Neuronal stem cell (in vitro differentiated cells): ENCODE data around the gene NCOR2.

ENCODE experiments used
- DNase-seq: peaks from one replicate; pipeline ENCODE4 v3.0.0-alpha.2; 2013; ENCODE audit warnings: low spot score
- H2AFZ ChIP-seq: one replicate; pipeline ENCODE4 v1.6.1; 2013; ENCODE audit warnings: mild to moderate bottlenecking, low read length, inconsistent platforms
- H2AK5ac ChIP-seq: 2 replicates; pipeline ENCODE4 v1.6.1; 2013; ENCODE audit warnings: low read depth, mild to moderate bottlenecking, inconsistent platforms, low read length, moderate library complexity, mixed read lengths
- H2BK120ac ChIP-seq: 2 replicates; pipeline ENCODE4 v1.6.1; 2013; ENCODE audit warnings: low read depth, mild to moderate bottlenecking, inconsistent platforms, low read length, moderate library complexity, mixed read lengths
- H2BK12ac ChIP-seq: one replicate; pipeline ENCODE4 v1.6.1; 2013; ENCODE audit warnings: low read length, inconsistent platforms
- H2BK15ac ChIP-seq: 2 replicates; pipeline ENCODE4 v1.6.1; 2013; ENCODE audit warnings: mild to moderate bottlenecking, low read length, inconsistent platforms, mixed read lengths
- H2BK5ac ChIP-seq: one replicate; pipeline ENCODE4 v1.6.1; 2013; ENCODE audit warnings: inconsistent platforms, mild to moderate bottlenecking, low read length, moderate library complexity
- H3K14ac ChIP-seq: one replicate; pipeline ENCODE4 v1.6.1; 2013; ENCODE audit warnings: low read length, inconsistent platforms
- H3K18ac ChIP-seq: 2 replicates; pipeline ENCODE4 v1.6.1; 2013; ENCODE audit warnings: low read length, inconsistent platforms
- H3K23ac ChIP-seq: 2 replicates; pipeline ENCODE4 v1.6.1; 2013; ENCODE audit warnings: low read depth, mild to moderate bottlenecking, mixed read lengths, low read length, inconsistent platforms; ENCODE audit not compliant: poor library complexity
- H3K27ac ChIP-seq: replicated peaks from 3 replicates; pipeline ENCODE4 v1.5.1; 2013; ENCODE audit warnings: low read length, inconsistent platforms
- H3K27me3 ChIP-seq, 3 experiments: 2 replicates each; pipeline ENCODE4 v1.6.1; 2013; ENCODE audit warnings: low read length in 3 of 3, mild to moderate bottlenecking in 2 of 3, inconsistent platforms in 1 of 3, low read depth in 1 of 3, mixed read lengths in 1 of 3, moderate library complexity in 1 of 3; ENCODE audit not compliant: control insufficient read depth in 3 of 3, insufficient read depth in 3 of 3
- H3K36me3 ChIP-seq, 2 donors: replicated peaks in 1 of 2; 2 replicates each; pipeline ENCODE4 v1.6.1; 2013; ENCODE audit warnings: low read length in 2 of 2; ENCODE audit not compliant: control insufficient read depth in 2 of 2, insufficient read depth in 2 of 2
- H3K4ac ChIP-seq: 2 replicates; pipeline ENCODE4 v1.6.1; 2013; ENCODE audit warnings: inconsistent platforms, mild to moderate bottlenecking, low read length, moderate library complexity
- H3K4me1 ChIP-seq, 2 donors: 1 replicate in 1 of 2; 2 replicates in 1 of 2; pipeline ENCODE4 v1.6.1; 2013; ENCODE audit warnings: low read length in 2 of 2, low read depth in 1 of 2; ENCODE audit not compliant: control insufficient read depth in 2 of 2, insufficient read depth in 1 of 2
- H3K4me2 ChIP-seq: one replicate; pipeline ENCODE4 v1.6.1; 2013; ENCODE audit warnings: mild to moderate bottlenecking, low read length, inconsistent platforms; ENCODE audit not compliant: insufficient read depth, poor library complexity, severe bottlenecking
- H3K4me3 ChIP-seq, 2 donors: 2 replicates each; pipeline ENCODE4 v1.5.1; 2013; ENCODE audit warnings: low read length in 2 of 2, mild to moderate bottlenecking in 2 of 2, inconsistent platforms in 1 of 2, moderate library complexity in 1 of 2
- H3K79me1 ChIP-seq: one replicate; pipeline ENCODE4 v1.6.1; 2013; ENCODE audit warnings: low read depth, mild to moderate bottlenecking, inconsistent platforms, low read length, moderate library complexity
- H3K9ac ChIP-seq: one replicate; pipeline ENCODE4 v1.6.1; 2013; ENCODE audit warnings: mild to moderate bottlenecking, low read depth, low read length, inconsistent platforms; ENCODE audit not compliant: poor library complexity
- H3K9me3 ChIP-seq, 2 donors: replicated peaks in 1 of 2; 2 replicates each; pipeline versions ENCODE3 to v1.6.1; 2013; ENCODE audit warnings: low read length in 2 of 2, mild to moderate bottlenecking in 2 of 2, inconsistent platforms in 1 of 2, low read depth in 1 of 2, mixed read lengths in 1 of 2, moderate library complexity in 1 of 2; ENCODE audit not compliant: control insufficient read depth in 2 of 2, insufficient read depth in 1 of 2
- H4K8ac ChIP-seq: one replicate; pipeline ENCODE4 v1.6.1; 2013; ENCODE audit warnings: low read depth, mild to moderate bottlenecking, inconsistent platforms, low read length, moderate library complexity
- H4K91ac ChIP-seq: one replicate; pipeline ENCODE4 v1.6.1; 2013; ENCODE audit warnings: low read length, low read depth, mild to moderate bottlenecking, inconsistent platforms; ENCODE audit not compliant: poor library complexity
- WGBS, 2 donors: extraction: QIAGEN DNeasy Blood & Tissue Kit; methylation state at CpG; one replicate each; pipeline ENCODE4 v1.1.7; 2013; ENCODE audit warnings: missing lambda C conversion rate in 2 of 2, mixed read lengths in 1 of 2; ENCODE audit not compliant: insufficient read length in 2 of 2, insufficient replicate concordance in 1 of 2; ENCODE audit errors: extremely low coverage in 2 of 2; 5-methylcytosine and 5-hydroxymethylcytosine counted together

NCOR2 gene

DNA sequence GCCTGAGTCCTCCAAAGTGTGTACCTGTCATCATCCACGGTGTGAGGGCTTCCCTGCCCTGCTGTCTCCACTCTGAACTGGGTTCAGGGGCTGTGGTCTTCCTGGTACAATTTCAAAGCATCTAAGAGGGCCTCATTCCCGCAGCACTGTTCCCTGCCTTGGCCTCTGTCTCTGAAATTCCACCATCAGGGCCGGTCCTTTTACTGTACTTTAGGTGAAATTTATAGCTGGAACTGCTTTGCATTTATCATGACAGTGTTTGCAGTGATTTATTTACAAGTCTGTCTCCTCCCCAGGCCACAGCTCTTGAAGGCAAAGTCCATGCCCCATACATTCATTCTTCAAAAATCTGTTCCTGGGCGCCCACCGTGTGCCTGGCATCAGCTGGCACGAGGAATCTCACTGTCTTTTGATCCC, 36.9 kb upstream of the NCOR2 start:
- H3K9me3 ChIP-seq: peaks cover 0 to 5% of the 10 kb centered on the region in 2 donors
- H3K36me3 ChIP-seq: no peaks in the 10 kb centered on the region
- no CpG with 5 or more reads among the region's 6 CpGs for WGBS, 2 donors
- H3K18ac ChIP-seq: no peak overlapping the region
- peaks cover 0 to 6% (median 0%) of the 10 kb centered on the region in 3 experiments for H3K27me3 ChIP-seq
- DNase-seq: no peak
- H4K8ac ChIP-seq: no peak overlapping the region
- H3K27ac ChIP-seq: no peak overlapping the region
- H3K4me3 ChIP-seq: no peak overlapping the region
- H2BK15ac ChIP-seq: no peak overlapping the region
- H2AK5ac ChIP-seq: peak overlapping the region; percentile 54
- no peak overlapping the region for H2BK120ac ChIP-seq
- H4K91ac ChIP-seq: no peak overlapping the region
- no peak overlapping the region for H3K4ac ChIP-seq
- peaks cover 0 to 6% of the 10 kb centered on the region in 2 donors for H3K4me1 ChIP-seq
- H3K14ac ChIP-seq: no peak overlapping the region
- H2BK12ac ChIP-seq: no peak overlapping the region
- no peak overlapping the region for H3K23ac ChIP-seq
- H3K4me2 ChIP-seq: no peak overlapping the region
- no peaks in the 10 kb centered on the region for H3K79me1 ChIP-seq
- no peak overlapping the region for H3K9ac ChIP-seq
- no peak overlapping the region for H2AFZ ChIP-seq
- no peak overlapping the region for H2BK5ac ChIP-seq

GRCh38 chr12:124603831-124604251, 36.4 kb upstream of the NCOR2 start:
- no CpG with 5 or more reads among the region's 12 CpGs for WGBS, 2 donors
- no peak overlapping the region for H2AFZ ChIP-seq
- no peak overlapping the region for H3K18ac ChIP-seq
- no peak overlapping the region for H4K91ac ChIP-seq
- H3K4me2 ChIP-seq: no peak overlapping the region
- no peaks in the 10 kb centered on the region for H3K36me3 ChIP-seq
- no peak for DNase-seq
- no peak overlapping the region for H3K27ac ChIP-seq
- no peak overlapping the region for H2BK15ac ChIP-seq
- no peak overlapping the region for H3K23ac ChIP-seq
- H2BK5ac ChIP-seq: peak overlapping the region; percentile 0
- H3K4ac ChIP-seq: no peak overlapping the region
- peak overlapping the region; percentile 54 for H2AK5ac ChIP-seq
- H2BK120ac ChIP-seq: no peak overlapping the region
- no peak overlapping the region for H3K14ac ChIP-seq
- H3K4me1 ChIP-seq: peaks cover 0 to 6% of the 10 kb centered on the region in 2 donors
- no peak overlapping the region for H4K8ac ChIP-seq
- H2BK12ac ChIP-seq: no peak overlapping the region
- H3K9ac ChIP-seq: peak overlapping the region; percentile 33
- no peaks in the 10 kb centered on the region for H3K79me1 ChIP-seq
- H3K27me3 ChIP-seq: peaks cover 0 to 6% (median 0%) of the 10 kb centered on the region in 3 experiments
- no peak overlapping the region for H3K4me3 ChIP-seq
- peaks cover 0 to 5% of the 10 kb centered on the region in 2 donors for H3K9me3 ChIP-seq

GRCh38 chr12:124603100-124603541, 35.7 kb upstream of the NCOR2 start:
- no peak overlapping the region for H4K8ac ChIP-seq
- H3K79me1 ChIP-seq: no peaks in the 10 kb centered on the region
- DNase-seq: no peak
- H3K36me3 ChIP-seq: no peaks in the 10 kb centered on the region
- no peak overlapping the region for H2BK12ac ChIP-seq
- H2BK15ac ChIP-seq: no peak overlapping the region
- H3K9ac ChIP-seq: no peak overlapping the region
- H3K4me1 ChIP-seq: peaks cover 0 to 6% of the 10 kb centered on the region in 2 donors
- H2BK5ac ChIP-seq: peak overlapping the region; percentile 0
- no peak overlapping the region for H3K4me2 ChIP-seq
- H3K18ac ChIP-seq: no peak overlapping the region
- peaks cover 0 to 3% (median 0%) of the 10 kb centered on the region in 3 experiments for H3K27me3 ChIP-seq
- WGBS, 2 donors: no CpG with 5 or more reads among the region's 12 CpGs
- H4K91ac ChIP-seq: no peak overlapping the region
- H3K4me3 ChIP-seq: no peak overlapping the region
- no peak overlapping the region for H2AK5ac ChIP-seq
- H3K9me3 ChIP-seq: peaks cover 0 to 5% of the 10 kb centered on the region in 2 donors
- no peak overlapping the region for H3K27ac ChIP-seq
- H2AFZ ChIP-seq: no peak overlapping the region
- no peak overlapping the region for H3K4ac ChIP-seq
- H2BK120ac ChIP-seq: no peak overlapping the region
- no peak overlapping the region for H3K14ac ChIP-seq
- no peak overlapping the region for H3K23ac ChIP-seq

DNA sequence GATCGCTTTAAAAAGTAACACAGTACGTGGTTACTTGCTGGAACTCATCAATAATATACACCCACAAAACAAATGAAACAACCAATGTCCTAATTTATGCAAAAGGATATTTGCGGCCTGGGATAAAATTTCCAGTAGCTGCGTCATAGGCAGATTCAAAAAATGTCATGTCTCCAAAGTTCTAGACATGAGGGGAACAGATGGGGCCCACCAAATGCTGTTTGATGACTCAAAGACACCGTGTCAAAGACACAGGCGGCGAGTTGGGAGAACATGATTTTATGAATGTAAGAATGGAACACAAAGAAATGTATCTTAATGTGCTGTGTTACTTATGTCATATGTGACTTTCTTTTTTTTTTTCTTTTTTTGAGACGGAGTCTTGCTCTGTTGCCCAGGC, 34.3 kb upstream of the NCOR2 start:
- H3K4me3 ChIP-seq: no peak overlapping the region
- H3K14ac ChIP-seq: no peak overlapping the region
- H3K4ac ChIP-seq: no peak overlapping the region
- no peak overlapping the region for H3K18ac ChIP-seq
- H3K79me1 ChIP-seq: no peaks in the 10 kb centered on the region
- no CpG with 5 or more reads among the region's 8 CpGs for WGBS, 2 donors
- peaks cover 0 to 5% of the 10 kb centered on the region in 2 donors for H3K9me3 ChIP-seq
- no peak overlapping the region for H4K8ac ChIP-seq
- no peak overlapping the region for H2AFZ ChIP-seq
- no peak overlapping the region for H4K91ac ChIP-seq
- H3K4me1 ChIP-seq: peaks cover 0 to 6% of the 10 kb centered on the region in 2 donors
- no peak overlapping the region for H3K9ac ChIP-seq
- H3K23ac ChIP-seq: no peak overlapping the region
- H3K27me3 ChIP-seq: peaks cover 0 to 4% (median 0%) of the 10 kb centered on the region in 3 experiments
- no peak overlapping the region for H2BK5ac ChIP-seq
- H2AK5ac ChIP-seq: no peak overlapping the region
- no peak for DNase-seq
- no peaks in the 10 kb centered on the region for H3K36me3 ChIP-seq
- no peak overlapping the region for H3K27ac ChIP-seq
- H3K4me2 ChIP-seq: no peak overlapping the region
- no peak overlapping the region for H2BK120ac ChIP-seq
- no peak overlapping the region for H2BK12ac ChIP-seq
- no peak overlapping the region for H2BK15ac ChIP-seq
